Epithelial cell of prostate (primary cell): ENCODE data around the gene TMEM213.

ENCODE experiments used
- DNase-seq: peaks from one replicate; pipeline ENCODE4 v3.0.0-alpha.2; 2011; ENCODE audit warnings: low read depth, low spot score
- H3K27ac ChIP-seq: fragments of 450-650 bp; 2 replicates; pipeline ENCODE4 v1.5.1; 2017; ENCODE audit warnings: mild to moderate bottlenecking

The TMEM213 gene

GRCh38 chr7:138797715-138798320 is at the start of gene TMEM213, which contains the start of gene ATP6V0A4:
Gene TMEM213 (plus strand): TSS chr7:138797994. CDS start chr7:138798105, 111 bp downstream.
Gene ATP6V0A4 (minus strand): TSS chr7:138798196. CDS start chr7:138771247, 26,949 bp downstream.
- no peak within 1 kb of the TSS for H3K27ac ChIP-seq
- no peak for DNase-seq

DNA sequence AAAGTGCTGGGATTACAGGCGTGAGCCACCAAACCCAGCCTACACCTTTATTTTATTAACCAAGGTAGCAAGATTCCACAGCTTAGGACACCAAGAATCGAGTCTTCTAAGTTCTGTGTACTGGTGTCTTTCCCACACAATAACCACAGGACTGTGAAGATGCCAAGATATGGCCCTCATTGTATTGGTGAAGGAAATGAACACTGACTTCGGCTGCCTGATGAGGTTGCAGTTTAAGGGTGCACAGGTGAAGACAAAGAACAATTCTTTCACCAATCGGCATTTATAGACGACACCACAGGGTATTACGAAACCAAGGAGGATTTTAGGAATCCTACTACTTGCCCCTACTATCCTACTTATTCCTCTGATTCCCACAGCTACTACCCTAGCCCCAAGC is 49.1 kb upstream of the TMEM213 start:
- no peak for DNase-seq
- no peak overlapping the region for H3K27ac ChIP-seq

DNA sequence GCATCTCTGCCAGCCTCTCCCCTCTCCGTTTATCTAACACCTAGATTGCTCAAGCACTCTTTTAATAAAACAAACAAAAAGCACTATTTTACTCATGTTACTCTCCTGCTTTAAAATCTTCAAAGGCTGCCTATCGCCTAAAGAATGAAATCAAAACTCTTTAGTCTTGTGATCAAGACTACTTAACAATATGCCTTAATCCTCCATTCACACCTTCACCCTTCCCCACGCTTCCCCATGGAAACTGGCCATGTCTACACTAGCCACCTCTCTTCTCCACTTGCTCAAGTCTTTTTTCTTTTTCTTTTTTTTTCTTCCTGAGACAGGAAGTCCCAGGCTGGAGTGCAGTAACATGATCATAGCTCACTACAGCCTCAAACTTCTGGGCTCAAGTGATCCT is 47.8 kb upstream of the TMEM213 start:
- no peak for DNase-seq
- H3K27ac ChIP-seq: no peak overlapping the region

DNA sequence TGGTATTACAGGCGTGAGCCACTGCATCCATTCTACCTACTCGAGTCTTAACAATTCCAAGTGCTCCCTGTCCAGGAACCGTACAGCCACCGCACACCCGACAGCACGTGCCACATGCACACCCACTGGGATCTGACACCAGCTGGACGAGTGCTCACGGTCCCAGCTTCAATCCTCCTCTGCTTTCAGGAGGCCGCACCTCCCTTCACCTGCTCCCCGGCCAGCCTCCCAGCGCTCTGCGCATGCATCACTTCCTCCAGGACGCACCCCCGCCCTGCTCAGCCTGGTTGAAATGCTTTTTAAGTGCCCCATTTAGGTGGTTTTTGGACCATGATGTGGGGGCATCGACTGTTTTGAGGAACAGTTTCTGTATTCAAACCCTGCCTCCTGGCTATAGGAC is 47.3 kb upstream of the TMEM213 start:
- no peak for DNase-seq

GRCh38 chr7:138750901-138751464 is 46.8 kb upstream of the TMEM213 start:
- no peak for DNase-seq
- H3K27ac ChIP-seq: no peak overlapping the region

More for the DNA sequence above, 47.3 kb upstream of the TMEM213 start:
- no peak overlapping the region for H3K27ac ChIP-seq

DNA sequence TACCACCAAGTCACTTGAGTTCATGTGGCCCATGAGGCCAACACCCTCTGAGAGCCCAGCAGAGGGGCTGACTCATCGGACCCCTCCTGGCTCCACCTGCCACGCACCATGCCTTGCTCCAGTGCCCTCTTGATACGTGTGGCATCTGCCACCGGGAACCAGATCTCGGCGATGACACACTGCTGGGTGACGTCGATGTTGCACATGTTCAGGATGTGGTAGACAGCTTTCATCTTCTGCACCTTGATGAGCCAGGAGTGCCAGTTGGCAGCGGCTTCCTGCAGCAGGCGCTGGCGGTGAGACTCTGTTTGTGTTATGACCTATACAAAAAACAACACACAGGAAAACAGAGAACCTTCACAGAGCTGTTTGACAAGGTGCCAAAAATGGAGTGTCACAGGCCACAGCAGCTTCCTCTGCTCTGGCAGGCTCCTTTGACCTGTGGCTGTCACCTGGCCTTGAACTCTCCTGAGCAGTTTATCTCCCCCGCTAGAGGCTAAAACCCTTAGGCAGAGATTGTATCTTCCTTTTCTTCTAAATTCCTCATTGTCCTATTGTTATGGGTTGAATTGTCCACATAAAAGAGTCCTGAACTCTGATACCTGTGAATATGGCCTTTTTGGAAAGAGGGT is 45.2 kb upstream of the TMEM213 start:
- peak; percentile 84 for DNase-seq
- peak overlapping the region; percentile 31 for H3K27ac ChIP-seq

DNA sequence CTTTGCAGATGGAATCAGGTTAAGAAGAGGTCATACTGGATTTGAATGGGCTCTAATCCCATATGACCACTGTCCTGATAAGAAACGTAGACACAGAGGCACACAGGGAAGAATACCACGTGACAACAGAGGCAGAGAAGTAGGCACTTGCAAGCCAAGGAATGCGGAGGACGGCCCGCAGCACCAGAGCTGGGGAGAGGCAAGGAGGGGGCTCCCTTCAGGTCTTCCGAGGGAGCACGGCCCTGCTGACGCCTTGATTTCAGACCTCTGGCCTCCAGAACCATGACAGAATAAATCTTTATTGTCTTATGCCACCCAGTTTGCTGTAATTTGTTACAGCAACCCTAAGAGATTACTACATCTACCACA is 44.7 kb upstream of the TMEM213 start:
- H3K27ac ChIP-seq: peak overlapping the region; percentile 31
- DNase-seq: no peak

DNA sequence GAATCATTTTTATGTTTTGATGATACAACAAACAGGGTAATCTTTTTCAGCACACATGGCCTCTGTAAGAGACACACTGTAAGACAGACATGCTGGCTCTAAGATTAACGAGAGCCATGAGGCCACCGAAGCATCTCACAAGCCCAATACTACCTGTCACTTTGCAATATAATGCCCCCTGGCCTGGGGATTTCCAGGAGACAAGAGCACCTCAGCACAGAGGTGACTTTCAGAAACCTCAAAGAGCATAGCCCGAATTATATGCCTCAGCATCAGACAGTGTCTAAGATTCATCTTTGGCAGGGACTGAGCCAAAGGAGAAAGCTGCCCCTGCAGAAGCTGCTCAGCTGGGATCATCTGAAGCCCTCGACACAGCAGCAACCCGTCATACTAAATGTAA is 44.2 kb upstream of the TMEM213 start:
- no peak for DNase-seq
- no peak overlapping the region for H3K27ac ChIP-seq

GRCh38 chr7:138755331-138755747 is 42.5 kb upstream of the TMEM213 start:
- no peak overlapping the region for H3K27ac ChIP-seq
- DNase-seq: no peak

- no peak overlapping the region for H3K27ac ChIP-seq
- DNase-seq: no peak
Measured at GRCh38 chr7:138755842-138756590, 41.8 kb upstream of the TMEM213 start.

- H3K27ac ChIP-seq: no peak overlapping the region
- DNase-seq: peak; percentile 20
Measured at GRCh38 chr7:138756591-138757242, 41.1 kb upstream of the TMEM213 start.

DNA sequence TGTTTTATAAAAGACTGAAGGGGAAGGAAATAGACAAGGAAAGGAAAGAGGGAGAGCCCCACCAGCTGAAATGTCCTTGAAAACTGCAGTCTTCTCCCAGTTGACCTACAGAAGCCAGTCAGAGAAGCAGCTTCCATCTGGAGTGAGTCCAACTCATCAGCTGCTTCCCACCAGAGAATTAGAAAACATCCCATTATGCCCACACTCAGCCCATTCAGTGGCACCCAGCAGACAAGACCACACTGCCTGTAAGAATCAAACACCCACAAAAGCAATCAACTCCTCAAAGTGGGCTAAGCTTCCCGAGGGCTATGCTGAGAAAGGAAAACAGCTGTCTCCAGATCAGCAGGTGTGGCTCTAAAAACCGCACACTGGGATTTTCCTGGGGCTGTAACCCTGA is 29.6 kb upstream of the TMEM213 start:
- H3K27ac ChIP-seq: no peak overlapping the region
- no peak for DNase-seq

DNA sequence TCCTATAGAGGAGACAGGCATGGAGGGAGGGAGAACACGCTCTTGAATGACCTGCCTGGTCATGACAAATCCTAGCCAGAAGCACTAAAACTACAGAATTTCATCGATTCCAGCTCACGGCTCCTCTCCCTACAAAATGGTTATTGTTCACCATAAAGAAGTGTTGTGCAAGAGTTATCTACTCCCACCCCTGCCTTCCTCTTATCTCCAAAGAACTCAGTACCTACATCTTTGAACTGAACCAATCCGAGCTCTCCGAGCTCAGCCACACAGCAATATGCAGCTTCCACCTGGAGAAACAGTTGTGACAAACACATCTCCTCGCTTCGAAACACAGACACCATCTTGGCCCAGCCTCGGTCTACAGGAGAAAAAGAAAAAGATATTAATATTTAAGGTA is 26.9 kb upstream of the TMEM213 start:
- no peak overlapping the region for H3K27ac ChIP-seq
- no peak for DNase-seq

DNA sequence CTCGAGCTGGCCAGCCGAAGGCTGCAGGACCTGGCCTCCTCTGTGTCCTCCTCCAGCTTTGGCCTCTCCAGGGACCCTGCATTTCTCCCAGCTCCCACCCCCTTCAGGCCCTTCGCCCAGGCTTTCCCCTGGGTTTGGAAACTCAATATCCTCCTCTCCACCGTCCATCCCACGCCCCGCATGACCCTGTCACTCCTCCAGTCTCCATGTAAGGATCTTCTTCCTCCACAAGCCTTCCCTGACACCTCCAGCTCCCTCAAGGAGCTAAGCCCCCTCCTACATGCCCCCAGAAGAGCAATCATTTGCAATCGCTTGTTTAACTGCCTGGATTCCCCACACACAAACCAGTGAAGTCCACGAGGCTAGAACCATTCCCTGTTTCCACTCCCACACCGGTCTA is 24.6 kb upstream of the TMEM213 start:
- no peak for DNase-seq
- H3K27ac ChIP-seq: no peak overlapping the region

DNA sequence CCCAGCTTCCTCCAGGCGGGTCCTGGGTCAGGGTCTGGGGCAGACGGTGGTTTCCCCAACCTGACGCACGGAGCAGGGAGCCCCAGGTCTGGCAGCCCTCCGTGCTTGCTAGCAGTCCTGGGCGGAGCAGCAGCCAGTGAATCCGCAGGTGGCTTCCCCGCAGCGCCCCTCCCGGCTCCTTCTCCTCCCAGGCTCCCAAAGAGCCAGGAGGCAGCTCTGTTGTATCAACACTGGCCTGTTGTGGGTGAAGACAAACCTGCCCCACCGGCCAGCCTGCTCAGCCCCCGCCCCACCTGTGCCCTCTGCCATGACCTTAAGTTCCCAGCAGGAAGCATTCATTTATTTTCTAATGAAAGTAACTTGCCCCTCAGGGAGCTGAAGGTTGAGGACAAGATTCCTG is 24.0 kb upstream of the TMEM213 start:
- no peak overlapping the region for H3K27ac ChIP-seq
- DNase-seq: no peak

DNA sequence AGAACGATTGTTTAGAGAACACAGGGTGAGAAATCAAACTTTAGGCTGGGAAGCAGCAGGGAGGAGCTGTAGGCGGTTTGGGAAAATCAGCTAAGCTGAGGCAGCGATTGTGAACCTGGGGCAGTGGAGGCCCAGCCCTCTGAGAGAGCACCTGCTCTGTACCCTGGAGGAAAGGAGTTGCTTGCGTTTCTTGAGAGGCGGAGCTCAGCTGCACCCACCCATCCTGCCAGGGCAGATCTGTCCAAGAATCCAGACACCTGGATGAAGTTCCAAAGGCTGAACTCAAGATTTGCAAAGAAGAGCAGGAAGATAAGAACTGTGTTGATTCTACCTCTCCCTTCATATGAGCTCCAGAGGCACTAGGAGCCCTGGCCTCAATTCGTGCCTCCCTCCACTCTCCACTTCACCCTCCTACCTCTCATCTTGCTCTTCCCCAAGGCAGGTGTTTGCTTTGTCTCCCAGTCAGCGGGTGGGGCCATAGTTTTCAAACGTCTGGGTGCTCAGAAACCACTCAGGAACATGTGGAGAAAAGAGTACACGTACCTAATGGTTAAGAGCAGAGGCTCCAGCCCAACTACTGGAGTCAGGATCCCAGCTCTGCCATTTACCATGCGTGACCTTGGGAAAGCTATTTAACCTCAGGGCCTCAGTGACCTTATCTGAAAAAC is 21.5 kb upstream of the TMEM213 start:
- no peak for DNase-seq

DNA sequence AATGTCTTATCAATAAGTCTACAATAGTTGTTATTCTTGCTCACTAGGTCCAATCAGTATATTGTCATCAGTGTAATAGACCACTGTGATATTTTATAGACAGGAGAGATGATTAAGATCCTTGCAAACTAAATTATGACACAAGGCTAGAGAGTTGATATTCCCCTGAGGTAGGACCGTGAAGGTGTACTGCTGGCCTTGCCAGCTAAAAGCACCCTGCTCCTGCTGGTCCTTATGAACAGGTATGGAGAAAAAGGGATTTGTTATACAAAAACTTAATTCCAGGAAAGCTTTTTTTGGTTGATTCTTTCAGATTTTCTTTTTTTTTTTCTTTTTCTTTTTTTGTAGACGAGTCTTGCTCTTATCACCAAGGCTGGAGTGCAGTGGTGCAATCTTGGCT is 16.8 kb upstream of the TMEM213 start:
- no peak overlapping the region for H3K27ac ChIP-seq
- no peak for DNase-seq

More for the DNA sequence above, 21.5 kb upstream of the TMEM213 start:
- no peak overlapping the region for H3K27ac ChIP-seq

DNA sequence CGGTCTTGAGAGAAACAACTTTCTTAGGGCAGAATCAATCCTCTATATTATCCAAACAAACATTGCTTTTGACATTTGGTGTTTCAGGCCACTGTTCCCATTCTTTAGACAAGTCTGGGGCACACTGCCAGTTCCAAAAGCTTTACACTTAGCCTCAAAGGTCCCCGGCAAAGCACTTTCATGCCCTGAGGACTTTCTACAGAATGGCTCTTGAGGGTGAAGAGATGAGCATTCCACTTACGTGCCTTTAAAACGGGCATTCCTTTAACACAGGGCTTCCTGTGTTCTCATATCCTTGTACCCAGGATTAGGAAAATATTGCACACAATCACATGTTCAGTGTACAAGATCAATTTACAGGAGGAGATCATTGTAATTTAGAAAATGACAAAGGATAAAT is 13.1 kb upstream of the TMEM213 start:
- DNase-seq: no peak
- peak overlapping the region; percentile 39 for H3K27ac ChIP-seq

DNA sequence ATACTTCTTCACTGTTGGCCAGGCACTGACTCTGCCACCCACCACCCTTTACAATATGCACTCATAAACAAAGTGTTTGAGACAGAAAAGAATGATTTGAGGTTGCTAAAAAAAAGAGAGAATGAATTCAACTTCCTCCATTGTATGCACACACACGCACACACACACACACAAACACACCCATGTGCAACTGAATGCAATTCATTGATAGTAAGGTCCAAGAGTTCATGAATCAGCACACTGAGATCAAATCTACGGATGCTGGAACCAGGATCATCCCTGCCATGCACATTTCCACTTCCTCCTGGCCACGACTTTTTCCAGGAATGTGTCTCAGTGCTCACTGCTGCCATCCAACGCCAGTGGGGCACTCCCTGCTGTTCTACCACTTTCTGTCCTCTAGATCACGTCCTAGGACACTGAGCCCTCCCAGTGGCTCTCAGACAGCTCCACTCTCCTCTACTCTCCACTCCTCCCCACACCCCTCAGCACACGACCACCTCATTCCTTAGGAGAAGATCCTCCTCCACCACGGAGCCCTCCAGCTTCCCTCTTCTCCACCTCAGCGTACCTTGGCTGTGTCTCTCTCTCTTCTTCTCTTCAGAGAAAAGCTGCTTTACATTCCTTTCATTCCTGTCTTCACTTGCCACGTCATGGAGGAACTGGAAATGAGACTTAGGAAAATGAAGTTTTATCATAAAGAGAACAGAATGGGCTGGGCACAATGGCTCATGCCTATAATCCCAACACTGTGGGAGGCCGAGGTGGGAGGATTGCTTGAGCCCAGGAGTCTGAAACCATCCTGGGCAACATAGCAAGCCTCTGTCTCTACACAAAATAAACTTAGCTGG is 12.0 kb upstream of the TMEM213 start:
- H3K27ac ChIP-seq: peak overlapping the region; percentile 39
- no peak for DNase-seq
